Right renal cortex interstitium (tissue), 3 donors: Measurements from ENCODE around the gene SH3BGRL. TPM values are rescaled to one million over a fixed set of nuclear protein-coding genes. Genes with fewer than 3 reads are reported as not detected.
"Not testable (repeated sequence)": the region's sequence is repeated elsewhere in the genome, so short reads cannot be mapped to it uniquely, and the experiment has no call there.

Experiments used
- DNase-seq, 3 donors: peaks; one replicate each; pipeline ENCODE4 v3.0.0-alpha.2; 2013; ENCODE audit warnings: low read depth in 3 of 3, low spot score in 2 of 3
- polyA plus RNA-seq, 3 donors: library from polyadenylated mRNA; unstranded; fragments of 120-200 nt; gene quantifications; one replicate each; pipeline ENCODE4 v1.2.1, GENCODE V29; 2013; ENCODE audit not compliant: insufficient read length in 3 of 3

The SH3BGRL gene
- polyA plus RNA-seq, 3 donors = 219 to 245 (median 239) TPM

GRCh38 chrX:81259020-81259713 lies 57.3 kb downstream of the SH3BGRL start:
- no peak for DNase-seq

GRCh38 chrX:81259714-81260395 lies 58.0 kb downstream of the SH3BGRL start:
- no peak for DNase-seq

GRCh38 chrX:81261576-81261975 lies 59.7 kb downstream of the SH3BGRL start:
- no peak for DNase-seq

- DNase-seq = no peak
Observed at GRCh38 chrX:81263059-81263458, 61.2 kb downstream of the SH3BGRL start.

- DNase-seq = no peak
Observed at GRCh38 chrX:81278616-81279015, 76.7 kb downstream of the SH3BGRL start.

GRCh38 chrX:81280148-81280547 lies 78.2 kb downstream of the SH3BGRL start:
- no peak for DNase-seq

GRCh38 chrX:81286075-81286474 lies 84.2 kb downstream of the SH3BGRL start:
- DNase-seq = no peak

- no peak for DNase-seq
Observed at GRCh38 chrX:81286608-81287007, 84.7 kb downstream of the SH3BGRL start.

GRCh38 chrX:81291996-81292395 lies 90.1 kb downstream of the SH3BGRL start:
- DNase-seq = no peak

GRCh38 chrX:81294101-81294500 lies 92.2 kb downstream of the SH3BGRL start:
- DNase-seq = no peak

- no peak for DNase-seq
Observed at GRCh38 chrX:81301877-81302276, 100.0 kb downstream of the SH3BGRL start.

GRCh38 chrX:81304563-81304962 lies 102.7 kb downstream of the SH3BGRL start:
- no peak for DNase-seq

- no peak for DNase-seq
Observed at GRCh38 chrX:81305240-81305639, 103.3 kb downstream of the SH3BGRL start.

- DNase-seq = no peak
Observed at GRCh38 chrX:81308086-81308829, 106.4 kb downstream of the SH3BGRL start.

- no peak for DNase-seq
Observed at GRCh38 chrX:81316163-81316562, 114.3 kb downstream of the SH3BGRL start.

- not testable (repeated sequence) for DNase-seq
Observed at GRCh38 chrX:81331653-81332052, 129.8 kb downstream of the SH3BGRL start.

- no peak for DNase-seq
Observed at GRCh38 chrX:81336455-81337152, 134.7 kb downstream of the SH3BGRL start.

GRCh38 chrX:81337805-81338204 lies 135.9 kb downstream of the SH3BGRL start:
- no peak for DNase-seq

- no peak for DNase-seq
Observed at GRCh38 chrX:81338924-81339323, 137.0 kb downstream of the SH3BGRL start.

- not testable (repeated sequence) for DNase-seq
Observed at GRCh38 chrX:81345296-81345695, 143.4 kb downstream of the SH3BGRL start.
